ENCODE measurements around the gene GMDS. TPM values are rescaled to one million over a fixed set of nuclear protein-coding genes. Genes with fewer than 3 reads are reported as not detected.

Gene GMDS
- polyA plus RNA-seq, 1 of the 3 experiments (the other 2 are of a cell fraction): 12.3 TPM

DNA sequence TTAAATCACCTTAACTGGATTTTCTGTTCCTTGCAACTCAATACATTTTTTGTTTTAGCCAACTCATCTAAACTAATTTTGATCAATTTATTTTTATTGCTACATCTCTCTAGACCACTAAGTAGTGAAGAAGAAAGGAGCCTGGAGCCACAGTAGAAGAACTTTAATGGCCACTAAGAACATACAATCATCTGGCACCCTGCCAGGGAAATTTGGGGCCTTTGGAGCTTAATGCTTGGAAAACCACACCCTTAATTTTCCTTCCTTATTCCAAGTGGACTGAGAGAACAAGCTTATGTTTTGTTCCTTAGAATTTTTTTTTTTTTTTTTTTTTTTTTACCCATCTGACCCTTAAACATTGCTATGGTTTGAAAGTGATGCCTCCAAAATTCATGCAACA, 12.0 kb upstream of the GMDS start:
- H3K9me3 ChIP-seq: no peaks in the 10 kb centered on the region
- no peaks in the 10 kb centered on the region for H3K27me3 ChIP-seq (ENCODE audit: insufficient read depth)
- no peaks in the 10 kb centered on the region for H3K9me2 ChIP-seq
- no peaks in the 10 kb centered on the region for H4K20me1 ChIP-seq (ENCODE audit: insufficient read depth)
- ChIA-PET POLR2A (no interaction called here), CTCF (no interaction called here)
- DNase-seq: no peak
- no peak overlapping the region for H2AFZ ChIP-seq (ENCODE audit: low read depth)
- H3K79me2 ChIP-seq (ENCODE audit: insufficient read depth): no peaks in the 10 kb centered on the region
- no peak overlapping the region for H3K9ac ChIP-seq
- no peak overlapping the region for H3K27ac ChIP-seq (ENCODE audit: low read depth in 2 of 2, low read length in 1 of 2)
- no peaks in the 10 kb centered on the region for H3K36me3 ChIP-seq (replicated peaks in 1 of 2; ENCODE audit: control insufficient read depth in 1 of 2, insufficient read depth in 2 of 2, low read length in 1 of 2)
- no peaks in the 10 kb centered on the region for H3K4me1 ChIP-seq (ENCODE audit: control insufficient read depth in 1 of 2, insufficient read depth in 2 of 2, low read depth in 1 of 2, low read length in 1 of 2)
- no peak overlapping the region for H3K4me2 ChIP-seq
- no peak overlapping the region for H3K4me3 ChIP-seq (ENCODE audit: low read depth in 2 of 2, low read length in 1 of 2)
- TF ChIP-seq POLR2AphosphoS5 (IDR thresholded peaks at IDR 0.05; ENCODE audit: low read depth, low read length) (no peak), SMC3 (IDR thresholded peaks at IDR 0.05; ENCODE audit: low read depth, low read length) (no peak), RAD21 (IDR thresholded peaks at IDR 0.05; ENCODE audit: low read length) (no peak), RXRA (IDR thresholded peaks at IDR 0.05; ENCODE audit: borderline replicate concordance, low read depth) (no peak)
- H3F3A ChIP-seq (replicated peaks; ENCODE audit: insufficient read depth): no peaks in the 10 kb centered on the region

DNA sequence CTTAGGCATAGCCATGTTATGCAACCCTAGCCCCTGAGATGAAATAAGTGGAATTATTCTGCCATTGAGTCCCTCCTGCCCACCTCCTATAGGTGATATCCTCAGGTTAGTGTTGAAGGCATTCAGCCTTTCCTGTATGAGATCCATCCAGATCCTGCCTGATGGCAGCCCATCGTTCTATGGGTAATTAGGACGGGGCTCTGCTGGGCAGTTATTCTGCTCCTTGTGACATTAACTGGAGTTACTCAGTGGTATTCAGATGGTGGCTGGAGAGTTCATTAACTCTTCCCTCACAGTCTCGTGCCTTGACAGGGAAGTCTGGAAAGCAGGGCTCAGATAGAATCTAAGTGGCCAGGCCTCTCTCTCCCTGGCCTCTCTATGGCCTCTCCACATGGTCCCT, 9.3 kb upstream of the GMDS start:
- TF ChIP-seq RAD21 (IDR thresholded peaks at IDR 0.05; ENCODE audit: low read length): no peak
- TF ChIP-seq, protein P1, sequence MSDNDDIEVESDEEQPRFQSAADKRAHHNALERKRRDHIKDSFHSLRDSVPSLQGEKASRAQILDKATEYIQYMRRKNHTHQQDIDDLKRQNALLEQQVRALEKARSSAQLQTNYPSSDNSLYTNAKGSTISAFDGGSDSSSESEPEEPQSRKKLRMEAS (IDR thresholded peaks at IDR 0.05; ENCODE audit: low read depth): no peak
- TF ChIP-seq, protein P2, sequence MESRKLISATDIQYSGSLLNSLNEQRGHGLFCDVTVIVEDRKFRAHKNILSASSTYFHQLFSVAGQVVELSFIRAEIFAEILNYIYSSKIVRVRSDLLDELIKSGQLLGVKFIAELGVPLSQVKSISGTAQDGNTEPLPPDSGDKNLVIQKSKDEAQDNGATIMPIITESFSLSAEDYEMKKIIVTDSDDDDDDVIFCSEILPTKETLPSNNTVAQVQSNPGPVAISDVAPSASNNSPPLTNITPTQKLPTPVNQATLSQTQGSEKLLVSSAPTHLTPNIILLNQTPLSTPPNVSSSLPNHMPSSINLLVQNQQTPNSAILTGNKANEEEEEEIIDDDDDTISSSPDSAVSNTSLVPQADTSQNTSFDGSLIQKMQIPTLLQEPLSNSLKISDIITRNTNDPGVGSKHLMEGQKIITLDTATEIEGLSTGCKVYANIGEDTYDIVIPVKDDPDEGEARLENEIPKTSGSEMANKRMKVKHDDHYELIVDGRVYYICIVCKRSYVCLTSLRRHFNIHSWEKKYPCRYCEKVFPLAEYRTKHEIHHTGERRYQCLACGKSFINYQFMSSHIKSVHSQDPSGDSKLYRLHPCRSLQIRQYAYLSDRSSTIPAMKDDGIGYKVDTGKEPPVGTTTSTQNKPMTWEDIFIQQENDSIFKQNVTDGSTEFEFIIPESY (IDR thresholded peaks at IDR 0.05; ENCODE audit: borderline replicate concordance, low read depth): no peak
- no peak for TF ChIP-seq POLR2AphosphoS5 (IDR thresholded peaks at IDR 0.05; ENCODE audit: low read depth, low read length)
- TF ChIP-seq, protein P3, sequence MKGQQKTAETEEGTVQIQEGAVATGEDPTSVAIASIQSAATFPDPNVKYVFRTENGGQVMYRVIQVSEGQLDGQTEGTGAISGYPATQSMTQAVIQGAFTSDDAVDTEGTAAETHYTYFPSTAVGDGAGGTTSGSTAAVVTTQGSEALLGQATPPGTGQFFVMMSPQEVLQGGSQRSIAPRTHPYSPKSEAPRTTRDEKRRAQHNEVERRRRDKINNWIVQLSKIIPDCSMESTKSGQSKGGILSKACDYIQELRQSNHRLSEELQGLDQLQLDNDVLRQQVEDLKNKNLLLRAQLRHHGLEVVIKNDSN (IDR thresholded peaks at IDR 0.05; ENCODE audit: borderline replicate concordance, low read depth): no peak
- no peak for TF ChIP-seq NFIC (IDR thresholded peaks at IDR 0.05; ENCODE audit: borderline replicate concordance)
- TF ChIP-seq TAF1 (IDR thresholded peaks at IDR 0.05; ENCODE audit: borderline replicate concordance, low read depth, low read length): no peak
- no peak for TF ChIP-seq CHD2 (IDR thresholded peaks at IDR 0.05; ENCODE audit: low read length, partially characterized antibody)
- TF ChIP-seq YY1 (IDR thresholded peaks at IDR 0.05; ENCODE audit: low read depth): no peak
- no peak for TF ChIP-seq MEF2A (IDR thresholded peaks at IDR 0.05; ENCODE audit: borderline replicate concordance, low read depth)
- TF ChIP-seq, protein P4, sequence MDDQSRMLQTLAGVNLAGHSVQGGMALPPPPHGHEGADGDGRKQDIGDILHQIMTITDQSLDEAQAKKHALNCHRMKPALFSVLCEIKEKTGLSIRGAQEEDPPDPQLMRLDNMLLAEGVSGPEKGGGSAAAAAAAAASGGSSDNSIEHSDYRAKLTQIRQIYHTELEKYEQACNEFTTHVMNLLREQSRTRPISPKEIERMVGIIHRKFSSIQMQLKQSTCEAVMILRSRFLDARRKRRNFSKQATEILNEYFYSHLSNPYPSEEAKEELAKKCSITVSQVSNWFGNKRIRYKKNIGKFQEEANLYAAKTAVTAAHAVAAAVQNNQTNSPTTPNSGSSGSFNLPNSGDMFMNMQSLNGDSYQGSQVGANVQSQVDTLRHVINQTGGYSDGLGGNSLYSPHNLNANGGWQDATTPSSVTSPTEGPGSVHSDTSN (IDR thresholded peaks at IDR 0.05): no peak
- TF ChIP-seq RCOR1 (IDR thresholded peaks at IDR 0.05; ENCODE audit: low read length): no peak
- no peak for TF ChIP-seq ELF1 (IDR thresholded peaks at IDR 0.05)
- TF ChIP-seq FOXM1 (IDR thresholded peaks at IDR 0.05; ENCODE audit: low read depth): no peak
- no peak for TF ChIP-seq FOXJ3 (CRISPR knock-in tag; IDR thresholded peaks at IDR 0.05)
- TF ChIP-seq TEAD4 (IDR thresholded peaks at IDR 0.05; ENCODE audit: borderline replicate concordance, insufficient read depth): no peak
- TF ChIP-seq, protein P5, sequence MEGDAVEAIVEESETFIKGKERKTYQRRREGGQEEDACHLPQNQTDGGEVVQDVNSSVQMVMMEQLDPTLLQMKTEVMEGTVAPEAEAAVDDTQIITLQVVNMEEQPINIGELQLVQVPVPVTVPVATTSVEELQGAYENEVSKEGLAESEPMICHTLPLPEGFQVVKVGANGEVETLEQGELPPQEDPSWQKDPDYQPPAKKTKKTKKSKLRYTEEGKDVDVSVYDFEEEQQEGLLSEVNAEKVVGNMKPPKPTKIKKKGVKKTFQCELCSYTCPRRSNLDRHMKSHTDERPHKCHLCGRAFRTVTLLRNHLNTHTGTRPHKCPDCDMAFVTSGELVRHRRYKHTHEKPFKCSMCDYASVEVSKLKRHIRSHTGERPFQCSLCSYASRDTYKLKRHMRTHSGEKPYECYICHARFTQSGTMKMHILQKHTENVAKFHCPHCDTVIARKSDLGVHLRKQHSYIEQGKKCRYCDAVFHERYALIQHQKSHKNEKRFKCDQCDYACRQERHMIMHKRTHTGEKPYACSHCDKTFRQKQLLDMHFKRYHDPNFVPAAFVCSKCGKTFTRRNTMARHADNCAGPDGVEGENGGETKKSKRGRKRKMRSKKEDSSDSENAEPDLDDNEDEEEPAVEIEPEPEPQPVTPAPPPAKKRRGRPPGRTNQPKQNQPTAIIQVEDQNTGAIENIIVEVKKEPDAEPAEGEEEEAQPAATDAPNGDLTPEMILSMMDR (IDR thresholded peaks at IDR 0.05): no peak
- TF ChIP-seq SIN3A (IDR thresholded peaks at IDR 0.05; ENCODE audit: borderline replicate concordance, low read depth, low read length): no peak
- no peaks in the 10 kb centered on the region for H3K4me1 ChIP-seq (ENCODE audit: control insufficient read depth in 1 of 2, insufficient read depth in 2 of 2, low read depth in 1 of 2, low read length in 1 of 2)
- no peaks in the 10 kb centered on the region for H3K9me2 ChIP-seq
- POLR2A ChIA-PET: no interaction called here
- DNase-seq: no peak
- no peaks in the 10 kb centered on the region for H3K9me3 ChIP-seq
- H3K9ac ChIP-seq: no peak overlapping the region
- no peaks in the 10 kb centered on the region for H3K79me2 ChIP-seq (ENCODE audit: insufficient read depth)
- H3K27me3 ChIP-seq (ENCODE audit: insufficient read depth): no peaks in the 10 kb centered on the region
- H4K20me1 ChIP-seq (ENCODE audit: insufficient read depth): no peaks in the 10 kb centered on the region
- H2AFZ ChIP-seq (ENCODE audit: low read depth): no peak overlapping the region
- CTCF ChIA-PET: no interaction called here
- H3K27ac ChIP-seq (ENCODE audit: low read depth in 2 of 2, low read length in 1 of 2): no peak overlapping the region
- no peaks in the 10 kb centered on the region for H3K36me3 ChIP-seq (replicated peaks in 1 of 2; ENCODE audit: control insufficient read depth in 1 of 2, insufficient read depth in 2 of 2, low read length in 1 of 2)
- H3K4me2 ChIP-seq: no peak overlapping the region
- no peak overlapping the region for H3K4me3 ChIP-seq (ENCODE audit: low read depth in 2 of 2, low read length in 1 of 2)
- H3F3A ChIP-seq (replicated peaks; ENCODE audit: insufficient read depth): no peaks in the 10 kb centered on the region
- 94% methylated on average over 3 of the region's 3 CpGs for WGBS (ENCODE audit: low lambda C conversion rate)

Data from SK-N-SH (cell line).